Spleen (tissue), 11 donors: Measurements from ENCODE around the gene CCDC188. TPM values are rescaled to one million over a fixed set of nuclear protein-coding genes. Genes with fewer than 3 reads are reported as not detected.

Source experiments
- DNase-seq: peaks from one replicate; pipeline ENCODE4 v3.0.0-alpha.2; 2020
- H3K27ac ChIP-seq, 8 donors: fragments of 200-600 bp; sonication (generic) in 7 of 8; 1 replicate in 4 of 8; 2 replicates in 4 of 8; pipeline versions ENCODE4 v1.5.0 to v1.8.0; 2016 to 2021; ENCODE audit warnings: inconsistent platforms in 4 of 8, mild to moderate bottlenecking in 4 of 8, moderate library complexity in 1 of 8
- H3K27me3 ChIP-seq, 7 donors: fragments of 200-600 bp; sonication (generic) in 6 of 7; replicated peaks in 1 of 7; 1 replicate in 4 of 7; 2 replicates in 3 of 7; pipeline versions ENCODE4 v1.5.0 to v1.8.0; 2016 to 2021; ENCODE audit warnings: inconsistent platforms in 3 of 7, mild to moderate bottlenecking in 1 of 7
- H3K36me3 ChIP-seq, 6 donors: fragments of 200-600 bp; sonication (generic) in 5 of 6; 1 replicate in 4 of 6; 2 replicates in 2 of 6; pipeline versions ENCODE4 v1.5.0 to v1.8.0; 2016 to 2021; ENCODE audit warnings: inconsistent platforms in 2 of 6
- H3K4me1 ChIP-seq, 6 donors: fragments of 200-600 bp; sonication (generic) in 5 of 6; 1 replicate in 3 of 6; 2 replicates in 3 of 6; pipeline versions ENCODE4 v1.5.0 to v1.8.0; 2016 to 2021; ENCODE audit warnings: inconsistent platforms in 3 of 6
- H3K4me3 ChIP-seq, 8 donors: fragments of 200-600 bp; sonication (generic) in 7 of 8; 1 replicate in 4 of 8; 2 replicates in 4 of 8; pipeline versions ENCODE4 v1.5.0 to v1.8.0; 2016 to 2021; ENCODE audit warnings: inconsistent platforms in 4 of 8, mild to moderate bottlenecking in 4 of 8, moderate library complexity in 2 of 8
- H3K9me3 ChIP-seq, 8 donors: fragments of 200-600 bp; sonication (generic) in 7 of 8; 1 replicate in 4 of 8; 2 replicates in 4 of 8; pipeline versions ENCODE4 v1.5.0 to v1.8.0; 2016 to 2021; ENCODE audit warnings: inconsistent platforms in 4 of 8
- POLR2A ChIP-seq, 3 donors: fragments of 450-650 bp; IDR thresholded peaks; one replicate each; pipeline ENCODE4 v1.5.1; 2017; ENCODE audit warnings: antibody characterized with exemption in 3 of 3, mild to moderate bottlenecking in 1 of 3
- POLR2AphosphoS5 ChIP-seq, 3 donors: sonication (generic); formaldehyde crosslinking; IDR thresholded peaks; one replicate each; pipeline ENCODE4 v1.5.1; 2017; ENCODE audit warnings: antibody characterized with exemption in 3 of 3
- WGBS, 5 donors: extraction: QIAGEN DNeasy Blood & Tissue Kit in 3 of 5; methylation state at CpG; one replicate each; pipeline versions ENCODE4 v1.1.5 to v1.1.7; 2013 to 2018; 5-methylcytosine and 5-hydroxymethylcytosine counted together
- intact Hi-C: fragments of 100-400 bp; cut with DNase I; formaldehyde crosslinking; loops from one replicate; pipeline ENCODE4 v1.15.0; 2023; ENCODE audit warnings: low total_unique reads
- polyA plus RNA-seq, 3 donors: library from polyadenylated mRNA; stranded (reverse); fragments of 200-250 nt; gene quantifications; one replicate each; pipeline ENCODE4 v1.2.1, GENCODE V29; 2013
- total RNA-seq, 7 donors: library from RNA; depleted of rRNA in 3 of 7; stranded (reverse); fragments of >200 nt in 3 of 7; fragmentation: NEBNext Ultra II Directional in 4 of 7; extraction: Animal tissue kit (Norgen Biotek cat#: 25700) in 4 of 7; gene quantifications; one replicate each; pipeline versions ENCODE4 v1.1.0 to v1.2.1, GENCODE V29; 2016 to 2021
- TF ChIP-seq, protein P1 (sequence below), 11 experiments: fragments of 200-600 bp in 7 of 11; fragments of 450-650 bp in 4 of 11; sonication (generic) in 4 of 11; IDR thresholded peaks in 8 of 11; conservative IDR thresholded peaks in 3 of 11; 1 replicate in 7 of 11; 2 replicates in 4 of 11; pipeline versions ENCODE4 v1.4.0 to v1.8.0; 2016 to 2021; ENCODE audit warnings: antibody characterized with exemption in 11 of 11, inconsistent platforms in 4 of 11, mild to moderate bottlenecking in 1 of 11
- donor health status: healthy with polysubstance abuse.
- donor health status: DM: no; HTN: no; CAD: no; lungs with moderate emphysema.
- donor health status: DM: no; HTN: no; CAD: no.
- donor health status: Bipolar disorder and iron deficiency.
- donor health status: healthy.
- donor health status: DM: no; HTN: no; CAD: no.
- donor health status: DM: yes; HTN: yes; CAD: no.

CCDC188 gene
- total and polyA plus RNA-seq, 10 donors, result 0.29 to 7.6 (median 1.8) TPM; not detected in 1

DNA sequence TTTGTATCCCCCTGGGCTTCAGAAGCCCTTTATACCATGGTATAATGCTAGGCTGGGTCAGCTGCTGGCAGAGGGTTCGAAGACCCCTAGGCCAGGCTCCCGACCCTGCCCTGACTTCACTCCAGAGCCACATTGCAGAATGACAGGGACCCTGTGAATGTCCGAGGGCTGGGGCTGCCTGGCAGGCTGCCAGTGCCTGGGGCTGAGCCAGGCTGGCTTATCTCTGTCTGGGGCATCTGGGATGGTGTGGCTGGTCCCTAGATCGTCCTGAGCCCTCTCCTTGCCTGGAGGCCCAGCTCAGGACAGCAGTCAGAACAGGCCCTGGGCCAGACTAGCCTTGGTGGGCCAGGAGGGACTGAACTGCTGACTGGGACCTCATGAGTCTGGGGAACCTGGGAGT is 15.6 kb downstream of the CCDC188 start:
- H3K27ac ChIP-seq, result no peak overlapping the region
- TF ChIP-seq, protein P1, sequence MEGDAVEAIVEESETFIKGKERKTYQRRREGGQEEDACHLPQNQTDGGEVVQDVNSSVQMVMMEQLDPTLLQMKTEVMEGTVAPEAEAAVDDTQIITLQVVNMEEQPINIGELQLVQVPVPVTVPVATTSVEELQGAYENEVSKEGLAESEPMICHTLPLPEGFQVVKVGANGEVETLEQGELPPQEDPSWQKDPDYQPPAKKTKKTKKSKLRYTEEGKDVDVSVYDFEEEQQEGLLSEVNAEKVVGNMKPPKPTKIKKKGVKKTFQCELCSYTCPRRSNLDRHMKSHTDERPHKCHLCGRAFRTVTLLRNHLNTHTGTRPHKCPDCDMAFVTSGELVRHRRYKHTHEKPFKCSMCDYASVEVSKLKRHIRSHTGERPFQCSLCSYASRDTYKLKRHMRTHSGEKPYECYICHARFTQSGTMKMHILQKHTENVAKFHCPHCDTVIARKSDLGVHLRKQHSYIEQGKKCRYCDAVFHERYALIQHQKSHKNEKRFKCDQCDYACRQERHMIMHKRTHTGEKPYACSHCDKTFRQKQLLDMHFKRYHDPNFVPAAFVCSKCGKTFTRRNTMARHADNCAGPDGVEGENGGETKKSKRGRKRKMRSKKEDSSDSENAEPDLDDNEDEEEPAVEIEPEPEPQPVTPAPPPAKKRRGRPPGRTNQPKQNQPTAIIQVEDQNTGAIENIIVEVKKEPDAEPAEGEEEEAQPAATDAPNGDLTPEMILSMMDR (IDR thresholded peaks at IDR 0.05 in 8 of 11, conservative IDR thresholded peaks at IDR 0.05 in 3 of 11), result no peak
- TF ChIP-seq POLR2A (IDR thresholded peaks at IDR 0.05) (no peak), POLR2AphosphoS5 (IDR thresholded peaks at IDR 0.05) (no peak)
- H3K4me3 ChIP-seq, result no peak overlapping the region
- no peaks in the 10 kb centered on the region for H3K27me3 ChIP-seq
- peaks cover 19 to 78% (median 70%) of the 10 kb centered on the region in 6 donors for H3K4me1 ChIP-seq
- peaks cover 0 to 15% (median 8%) of the 10 kb centered on the region in 6 donors for H3K36me3 ChIP-seq
- no peaks in the 10 kb centered on the region for H3K9me3 ChIP-seq
- DNase-seq, result no peak
- 63 to 83% (median 74%) methylated on average over 2 to 4 of the region's 4 CpGs for WGBS, 5 donors
- intact Hi-C loops, result no loop called here

DNA sequence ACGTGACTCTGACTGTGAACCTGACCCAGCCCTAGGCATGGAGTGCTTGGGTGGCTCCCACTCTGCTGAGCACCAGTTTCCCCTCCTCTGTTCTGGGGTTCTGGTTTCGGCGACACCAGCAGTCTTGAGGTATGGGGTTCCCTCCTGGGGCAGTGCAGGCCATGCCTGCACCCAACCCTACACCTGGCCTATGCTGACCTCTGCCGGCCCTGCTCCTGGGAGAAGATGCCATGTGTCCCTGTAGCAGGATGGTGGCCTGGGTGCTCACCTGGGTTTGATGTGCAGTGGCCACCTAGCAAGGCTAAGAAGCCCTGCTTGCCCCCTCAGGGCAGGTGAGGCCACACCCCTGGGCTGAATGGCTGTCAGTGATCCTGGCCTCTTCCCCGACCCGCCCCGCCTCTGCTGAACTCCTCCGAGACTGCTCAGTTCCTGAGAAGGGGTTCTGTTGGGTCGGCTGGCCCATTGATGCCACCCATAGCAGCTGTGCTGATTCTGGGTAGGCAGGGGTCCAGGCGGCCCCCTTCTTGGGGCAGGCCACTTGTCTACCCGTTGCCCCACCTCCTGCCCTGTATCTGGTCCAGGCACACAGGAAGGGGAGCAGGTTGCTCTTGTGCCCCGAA is 16.8 kb downstream of the CCDC188 start:
- no peak for DNase-seq
- intact Hi-C loops, result no loop called here
- peaks cover 19 to 89% (median 76%) of the 10 kb centered on the region in 6 donors for H3K4me1 ChIP-seq

DNA sequence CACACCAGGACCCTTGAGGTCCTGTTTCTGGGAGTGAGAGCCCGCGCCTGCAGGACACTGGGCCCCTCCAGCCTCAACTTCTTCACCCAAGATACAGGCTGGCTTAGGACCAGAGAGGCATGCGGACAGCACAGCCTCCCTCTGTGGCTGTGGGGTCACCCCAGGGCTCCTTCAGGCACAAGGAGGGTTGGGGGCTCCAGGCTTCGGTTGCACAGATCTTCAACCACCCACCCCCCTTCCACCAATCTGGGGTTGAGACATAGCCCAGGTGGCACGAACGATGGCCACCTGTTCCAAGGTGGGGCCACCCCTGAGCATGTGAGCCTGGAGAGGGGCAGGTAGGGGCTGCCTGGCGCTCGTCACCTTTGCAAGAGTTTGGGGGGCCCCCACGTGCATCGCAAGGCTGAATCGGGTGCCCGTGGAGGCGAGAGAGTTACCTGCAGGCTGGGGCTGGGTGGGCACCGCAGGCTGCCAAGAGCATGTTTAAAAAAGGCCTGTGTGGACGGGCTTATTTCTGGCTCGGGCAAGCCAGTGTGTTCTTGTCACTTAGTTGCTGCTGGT is 18.1 kb downstream of the CCDC188 start:
- intact Hi-C loops, result no loop called here
- no peak for TF ChIP-seq POLR2A (IDR thresholded peaks at IDR 0.05)
- no peak for TF ChIP-seq POLR2AphosphoS5 (IDR thresholded peaks at IDR 0.05)
- TF ChIP-seq, protein P1 (IDR thresholded peaks at IDR 0.05 in 8 of 11, conservative IDR thresholded peaks at IDR 0.05 in 3 of 11), result no peak
- no peak for DNase-seq
- peak overlapping the region in 3 of 8 donors; percentile 94 to 96 (median 94) for H3K27ac ChIP-seq
- H3K27me3 ChIP-seq, result no peaks in the 10 kb centered on the region
- 70 to 88% (median 78%) methylated on average over 12 to 16 of the region's 16 CpGs for WGBS, 5 donors
- peaks cover 18 to 82% (median 66%) of the 10 kb centered on the region in 6 donors for H3K4me1 ChIP-seq
- peaks cover 0 to 5% (median 1%) of the 10 kb centered on the region in 6 donors for H3K36me3 ChIP-seq
- peak overlapping the region; percentile 62 to 98 (median 82) for H3K4me3 ChIP-seq
- H3K9me3 ChIP-seq, result no peaks in the 10 kb centered on the region

More for the DNA sequence above, 16.8 kb downstream of the CCDC188 start:
- Histone ChIP-seq H3K27me3 (no peaks in the 10 kb centered on the region), H3K36me3 (peaks cover 0 to 3% (median 0%) of the 10 kb centered on the region in 6 donors), H3K27ac (no peak overlapping the region), H3K4me3 (no peak overlapping the region), H3K9me3 (no peaks in the 10 kb centered on the region)
- WGBS, 5 donors, result 80 to 92% (median 84%) methylated on average over 7 to 12 of the region's 12 CpGs
- no peak for TF ChIP-seq POLR2AphosphoS5 (IDR thresholded peaks at IDR 0.05)
- TF ChIP-seq, protein P1 (IDR thresholded peaks at IDR 0.05 in 8 of 11, conservative IDR thresholded peaks at IDR 0.05 in 3 of 11), result no peak
